HEK293 (cell line): ENCODE results near the gene COL9A3.
A peak's percentile ranks its signal among the peaks of the same experiment; 100 is the strongest.

ENCODE experiments used
- ATF2 ChIP-seq: fragments of 450-650 bp; formaldehyde crosslinking; IDR thresholded peaks from 2 replicates; pipeline ENCODE4 v1.5.1; 2016; ENCODE audit warnings: missing biosample characterization, missing genetic modification characterization, low read depth
- BCL6B ChIP-seq: fragments of 450-650 bp; formaldehyde crosslinking; IDR thresholded peaks from 2 replicates; pipeline ENCODE4 v1.5.1; 2017; ENCODE audit warnings: missing biosample characterization, missing genetic modification characterization
- FEZF1 ChIP-seq: fragments of 450-650 bp; formaldehyde crosslinking; IDR thresholded peaks from 2 replicates; pipeline ENCODE4 v1.5.1; 2016; ENCODE audit warnings: missing biosample characterization, missing genetic modification characterization
- GLIS1 ChIP-seq: fragments of 450-650 bp; formaldehyde crosslinking; IDR thresholded peaks from 2 replicates; pipeline ENCODE4 v1.5.1; 2016; ENCODE audit warnings: missing biosample characterization, missing genetic modification characterization
- KLF1 ChIP-seq: fragments of 450-650 bp; formaldehyde crosslinking; IDR thresholded peaks from 2 replicates; pipeline ENCODE4 v1.5.1; 2016; ENCODE audit warnings: missing biosample characterization, missing genetic modification characterization
- PRDM1 ChIP-seq: fragments of 450-650 bp; formaldehyde crosslinking; IDR thresholded peaks from 2 replicates; pipeline ENCODE4; 2016; ENCODE audit warnings: missing biosample characterization, missing genetic modification characterization
- SP2 ChIP-seq: fragments of 450-650 bp; formaldehyde crosslinking; IDR thresholded peaks from 2 replicates; pipeline ENCODE4 v1.5.1; 2016; ENCODE audit warnings: missing biosample characterization, missing genetic modification characterization
- TRIM28 ChIP-seq: IDR thresholded peaks from 2 replicates; pipeline ENCODE4 v1.6.1; 2011; ENCODE audit warnings: low read length, control low read depth, borderline replicate concordance
- ZBTB10 ChIP-seq: fragments of 450-650 bp; formaldehyde crosslinking; IDR thresholded peaks from 2 replicates; pipeline ENCODE4 v1.5.1; 2016; ENCODE audit warnings: missing biosample characterization, missing genetic modification characterization
- ZBTB21 ChIP-seq: fragments of 450-650 bp; formaldehyde crosslinking; IDR thresholded peaks from 2 replicates; pipeline ENCODE4 v1.5.1; 2017; ENCODE audit warnings: missing biosample characterization, missing genetic modification characterization
- ZEB2 ChIP-seq: fragments of 450-650 bp; formaldehyde crosslinking; IDR thresholded peaks from 2 replicates; pipeline ENCODE4 v1.5.1; 2016; ENCODE audit warnings: missing biosample characterization, missing genetic modification characterization
- ZNF132 ChIP-seq: fragments of 450-650 bp; formaldehyde crosslinking; IDR thresholded peaks from 2 replicates; pipeline ENCODE4 v1.5.1; 2017; ENCODE audit warnings: missing biosample characterization, missing genetic modification characterization, borderline replicate concordance
- ZNF140 ChIP-seq: fragments of 450-650 bp; formaldehyde crosslinking; IDR thresholded peaks from 2 replicates; pipeline ENCODE4 v1.5.1; 2016; ENCODE audit warnings: missing biosample characterization, missing genetic modification characterization
- ZNF155 ChIP-seq: fragments of 450-650 bp; formaldehyde crosslinking; IDR thresholded peaks from 2 replicates; pipeline ENCODE4 v1.5.1; 2016; ENCODE audit warnings: missing biosample characterization, missing genetic modification characterization
- ZNF16 ChIP-seq: fragments of 450-650 bp; formaldehyde crosslinking; IDR thresholded peaks from 2 replicates; pipeline ENCODE4 v1.5.1; 2016; ENCODE audit warnings: low read depth, missing biosample characterization, missing genetic modification characterization
- ZNF174 ChIP-seq: fragments of 450-650 bp; formaldehyde crosslinking; IDR thresholded peaks from 2 replicates; pipeline ENCODE4 v1.5.0; 2017; ENCODE audit warnings: missing biosample characterization, mild to moderate bottlenecking, missing genetic modification characterization
- ZNF18 ChIP-seq: fragments of 450-650 bp; formaldehyde crosslinking; IDR thresholded peaks from 2 replicates; pipeline ENCODE4 v1.5.1; 2016; ENCODE audit warnings: missing biosample characterization, missing genetic modification characterization
- ZNF214 ChIP-seq: fragments of 450-650 bp; formaldehyde crosslinking; IDR thresholded peaks from 2 replicates; pipeline ENCODE4 v1.5.1; 2017; ENCODE audit warnings: missing biosample characterization, mild to moderate bottlenecking, missing genetic modification characterization, borderline replicate concordance
- ZNF350 ChIP-seq: fragments of 450-650 bp; formaldehyde crosslinking; IDR thresholded peaks from 2 replicates; pipeline ENCODE4 v1.5.0; 2017; ENCODE audit warnings: missing biosample characterization, mild to moderate bottlenecking, missing genetic modification characterization
- ZNF366 ChIP-seq: fragments of 450-650 bp; formaldehyde crosslinking; conservative IDR thresholded peaks from 2 replicates; pipeline ENCODE4 v1.5.1; 2016; ENCODE audit warnings: missing biosample characterization, missing genetic modification characterization
- ZNF426 ChIP-seq: fragments of 450-650 bp; formaldehyde crosslinking; IDR thresholded peaks from 2 replicates; pipeline ENCODE4 v1.5.1; 2017; ENCODE audit warnings: missing biosample characterization, missing genetic modification characterization, mild to moderate bottlenecking, inconsistent platforms, moderate library complexity
- ZNF433 ChIP-seq: fragments of 450-650 bp; formaldehyde crosslinking; IDR thresholded peaks from 2 replicates; pipeline ENCODE4 v1.5.1; 2016; ENCODE audit warnings: missing biosample characterization, missing genetic modification characterization, low read depth
- ZNF571 ChIP-seq: fragments of 450-650 bp; formaldehyde crosslinking; IDR thresholded peaks from 2 replicates; pipeline ENCODE4 v1.5.0; 2017; ENCODE audit warnings: missing biosample characterization, missing genetic modification characterization
- ZNF600 ChIP-seq: fragments of 450-650 bp; formaldehyde crosslinking; IDR thresholded peaks from 2 replicates; pipeline ENCODE4 v1.5.1; 2016; ENCODE audit warnings: missing biosample characterization, missing genetic modification characterization
- ZNF621 ChIP-seq: fragments of 450-650 bp; formaldehyde crosslinking; IDR thresholded peaks from 2 replicates; pipeline ENCODE4 v1.5.1; 2017; ENCODE audit warnings: missing biosample characterization, missing genetic modification characterization
- ZNF654 ChIP-seq: fragments of 450-650 bp; formaldehyde crosslinking; IDR thresholded peaks from 2 replicates; pipeline ENCODE4 v1.5.1; 2016; ENCODE audit warnings: low read depth, missing biosample characterization, missing genetic modification characterization
- ZNF701 ChIP-seq: fragments of 450-650 bp; formaldehyde crosslinking; IDR thresholded peaks from 2 replicates; pipeline ENCODE4 v1.5.1; 2016; ENCODE audit warnings: missing biosample characterization, missing genetic modification characterization
- ZNF707 ChIP-seq: fragments of 450-650 bp; formaldehyde crosslinking; IDR thresholded peaks from 2 replicates; pipeline ENCODE4 v1.5.1; 2016; ENCODE audit warnings: missing biosample characterization, missing genetic modification characterization
- ZSCAN16 ChIP-seq: fragments of 450-650 bp; formaldehyde crosslinking; IDR thresholded peaks from 2 replicates; pipeline ENCODE4 v1.5.1; 2016; ENCODE audit warnings: missing biosample characterization, missing genetic modification characterization
- ZSCAN5A ChIP-seq: fragments of 450-650 bp; formaldehyde crosslinking; IDR thresholded peaks from 2 replicates; pipeline ENCODE4 v1.5.1; 2016; ENCODE audit warnings: missing biosample characterization, missing genetic modification characterization

COL9A3 gene

GRCh38 chr20:62776692-62777527, 39.9 kb upstream of the COL9A3 start (continued):
- TF ChIP-seq ZBTB21 (tag by site-specific recombination), result peak; percentile 62; the same call in 1 of the 2 replicates
- TF ChIP-seq ZNF621, result no peak
- TF ChIP-seq ZBTB10, result 0 out of 2 replicates have a peak, but pooled peaks have one; percentile 50
- TF ChIP-seq ZNF654 (tag by site-specific recombination), result no peak
- TF ChIP-seq KLF1 (tag by site-specific recombination), result no peak
- TF ChIP-seq SP2, result peak; percentile 89
- TF ChIP-seq PRDM1 (tag by site-specific recombination), result no peak
- peak; percentile 98 for TF ChIP-seq ZNF366
- TF ChIP-seq ATF2, result no peak
- TF ChIP-seq FEZF1 (tag by site-specific recombination), result no peak
- TF ChIP-seq ZNF707 (tag by site-specific recombination), result peak; percentile 71; the same call in 1 of the 2 replicates
- TF ChIP-seq ZNF16 (tag by site-specific recombination), result no peak
- no peak for TF ChIP-seq ZNF132
- TF ChIP-seq TRIM28, result no peak
- TF ChIP-seq ZNF426 (tag by site-specific recombination), result no peak
- no peak for TF ChIP-seq ZNF214 (tag by site-specific recombination)
- no peak for TF ChIP-seq BCL6B (tag by site-specific recombination)
- no peak for TF ChIP-seq ZNF350
- no peak for TF ChIP-seq ZNF174
- TF ChIP-seq ZNF18 (tag by site-specific recombination), result no peak
- TF ChIP-seq ZEB2, result no peak
- peak; percentile 67 for TF ChIP-seq ZNF600 (tag by site-specific recombination)
- no peak for TF ChIP-seq ZNF140
- no peak for TF ChIP-seq ZNF155
- TF ChIP-seq ZNF571 (tag by site-specific recombination), result no peak
- TF ChIP-seq ZSCAN16 (tag by site-specific recombination), result no peak
- no peak for TF ChIP-seq ZNF433
- no peak for TF ChIP-seq ZSCAN5A (tag by site-specific recombination)
- TF ChIP-seq ZNF701, result no peak
- peak; percentile 20; the same call in 1 of the 2 replicates for TF ChIP-seq GLIS1 (tag by site-specific recombination)
